A172 (cell line): ENCODE data around the gene PPBP. TPM values are rescaled to one million over a fixed set of nuclear protein-coding genes. Genes with fewer than 3 reads are reported as not detected.

Source experiments
- DNase-seq: peaks from one replicate; pipeline ENCODE4 v3.0.0-alpha.2; 2015; ENCODE audit warnings: low spot score
- total RNA-seq: library from RNA; depleted of rRNA; stranded (reverse); fragments of >200 nt; shearing (Covaris generic); gene quantifications from 2 replicates; pipeline ENCODE4 v1.2.3, GENCODE V29; 2014; rRNA removed

The PPBP gene
- total RNA-seq, 1 experiment from 2014 or later = not detected

- no peak for DNase-seq
These were observed 39.7 kb downstream of the PPBP start for GRCh38 chr4:73948291-73948690.

- DNase-seq = no peak
These were observed 40.6 kb downstream of the PPBP start for GRCh38 chr4:73947239-73947985.

- DNase-seq = no peak
These were observed 42.1 kb downstream of the PPBP start for GRCh38 chr4:73945674-73946449.

GRCh38 chr4:73945140-73945539 lies 42.9 kb downstream of the PPBP start:
- DNase-seq = no peak

DNA sequence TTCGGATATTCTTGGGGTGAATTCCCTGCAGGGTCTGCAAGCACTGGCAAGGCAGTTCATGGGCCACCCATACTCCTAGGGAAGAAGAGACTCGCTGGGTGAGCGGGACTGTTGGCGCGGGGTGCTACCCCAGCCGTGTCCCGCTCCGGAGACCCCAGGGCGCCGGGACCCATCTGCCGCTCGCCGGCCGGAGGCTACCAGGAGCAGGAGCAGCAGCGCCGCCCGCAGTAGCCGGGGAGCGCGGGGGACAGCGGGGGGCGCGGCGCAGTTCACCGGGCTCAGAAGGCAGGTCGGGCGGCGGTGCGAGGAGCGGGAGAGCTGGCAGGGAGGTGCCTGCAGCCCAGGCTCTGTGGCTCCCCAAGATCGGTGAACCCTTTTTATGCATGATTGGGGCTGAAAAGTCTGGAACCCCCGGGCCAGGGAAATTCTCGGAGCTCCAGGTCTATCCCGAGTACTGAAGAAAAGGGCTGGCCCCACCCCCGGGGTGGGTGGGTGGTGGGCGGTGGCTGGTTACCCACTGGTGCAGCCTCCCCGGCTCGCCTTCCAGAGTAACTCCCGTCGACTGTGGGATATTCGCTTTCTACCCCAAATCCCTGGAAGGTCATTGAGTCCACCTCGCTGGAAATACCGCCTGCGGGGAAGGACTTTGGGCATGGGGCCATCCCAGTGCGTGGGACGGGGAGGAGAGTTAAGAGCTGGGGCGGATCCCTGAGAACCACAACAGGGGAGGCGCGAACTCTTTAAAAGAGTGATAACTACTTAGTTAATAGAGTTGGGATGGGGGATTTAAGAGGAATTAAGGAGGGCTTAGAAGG lies 43.7 kb downstream of the PPBP start:
- no peak for DNase-seq

DNA sequence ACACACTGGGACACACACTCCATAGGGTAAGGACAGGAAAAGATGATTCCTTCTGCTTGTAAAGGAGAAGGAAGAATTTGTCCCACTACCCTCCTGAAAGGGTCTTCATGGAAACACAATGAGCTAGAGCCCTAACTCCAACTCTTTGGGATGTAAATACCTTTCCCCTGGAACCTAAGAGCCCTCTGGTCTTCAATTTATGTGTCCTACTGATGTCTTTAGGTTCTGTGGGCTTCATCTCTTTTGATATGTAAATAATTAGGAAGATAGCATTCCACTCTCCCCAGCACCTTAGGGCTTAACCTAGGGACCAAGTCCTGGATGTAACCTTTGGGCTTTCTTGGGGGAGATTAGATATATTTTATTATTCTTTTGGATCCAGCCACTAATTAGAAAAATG lies 44.4 kb downstream of the PPBP start:
- no peak for DNase-seq

GRCh38 chr4:73936969-73937368 lies 51.0 kb downstream of the PPBP start:
- no peak for DNase-seq

Other genes with a start within 250 kb of the PPBP start
- gene CXCL8, start 247.6 kb downstream of the PPBP start, total RNA-seq = 0.09 TPM in 1 of 2 replicates, not detected in the other
- gene CXCL6, start 151.5 kb downstream of the PPBP start, total RNA-seq = not detected in 2 replicates
- not detected in 2 replicates for gene PF4V1, start 134.9 kb downstream of the PPBP start, total RNA-seq
- gene CXCL1, start 118.8 kb downstream of the PPBP start, total RNA-seq = not detected in 2 replicates
- not detected in 2 replicates for gene PF4, start 6.2 kb downstream of the PPBP start, total RNA-seq
- gene CXCL5, start 10.5 kb upstream of the PPBP start, total RNA-seq = not detected in 2 replicates
- not detected in 2 replicates for gene CXCL3, start 50.5 kb upstream of the PPBP start, total RNA-seq
- gene CXCL2, start 111.0 kb upstream of the PPBP start, total RNA-seq = not detected in 2 replicates
- gene MTHFD2L, start 169.9 kb upstream of the PPBP start, total RNA-seq = 7.1 and 8.9 TPM in 2 replicates